UCSD-AML1 (cell line): ENCODE results near the gene EXT2.

Experiments
- DNase-seq: peaks from one replicate; lab custom pipeline; 2025; ENCODE audit not compliant: unreplicated experiment; lab: John Stamatoyannopoulos, UW

Gene EXT2

DNA sequence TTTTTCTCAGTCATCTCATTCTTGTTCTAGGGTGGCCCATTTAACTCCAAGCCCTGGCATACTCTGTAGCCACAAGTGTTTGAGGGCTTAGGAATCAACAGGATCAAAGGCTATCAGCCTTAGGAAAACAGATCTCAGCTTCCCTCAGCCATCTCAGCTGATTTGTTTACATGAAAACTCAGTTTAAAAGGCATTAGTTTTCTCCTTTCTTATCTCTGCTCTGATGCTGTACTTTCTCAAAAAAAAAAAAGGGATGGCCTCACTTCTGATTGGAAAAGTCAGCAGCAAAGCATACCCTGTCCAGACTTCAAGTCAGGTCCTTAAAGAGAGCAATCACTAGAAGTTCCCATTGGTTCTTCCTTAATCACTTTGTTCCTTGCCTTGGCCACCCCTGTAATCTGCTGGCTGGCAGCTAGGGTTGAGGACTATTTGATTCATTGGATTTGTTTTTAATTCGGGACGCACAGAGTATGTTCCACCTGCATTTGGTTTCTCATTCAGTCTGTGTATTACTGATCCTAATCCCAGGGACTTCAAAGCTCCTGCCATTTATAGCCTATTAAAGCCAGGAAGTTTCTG is 102.8 kb downstream of the EXT2 start:
- no peak for DNase-seq

DNA sequence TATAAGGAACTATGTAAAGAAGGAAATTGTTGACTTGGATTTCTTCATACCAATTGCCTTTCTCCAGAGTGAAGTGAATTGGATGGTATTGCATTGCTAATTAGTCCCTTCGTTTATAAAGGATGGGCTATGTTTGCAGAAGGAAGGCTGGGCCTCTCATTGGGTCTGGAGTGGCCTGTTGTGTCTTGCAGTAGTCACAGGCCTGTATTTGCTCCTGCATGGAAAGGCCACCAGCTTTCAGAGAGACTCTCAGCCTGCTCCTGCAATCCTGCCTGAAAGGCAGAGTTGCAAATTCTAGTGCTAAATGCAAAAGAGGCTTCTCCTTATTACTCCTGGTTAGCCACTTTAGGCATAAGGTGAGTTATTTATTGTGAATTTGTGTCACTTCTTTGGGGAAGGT is 103.8 kb downstream of the EXT2 start:
- DNase-seq: no peak

DNA sequence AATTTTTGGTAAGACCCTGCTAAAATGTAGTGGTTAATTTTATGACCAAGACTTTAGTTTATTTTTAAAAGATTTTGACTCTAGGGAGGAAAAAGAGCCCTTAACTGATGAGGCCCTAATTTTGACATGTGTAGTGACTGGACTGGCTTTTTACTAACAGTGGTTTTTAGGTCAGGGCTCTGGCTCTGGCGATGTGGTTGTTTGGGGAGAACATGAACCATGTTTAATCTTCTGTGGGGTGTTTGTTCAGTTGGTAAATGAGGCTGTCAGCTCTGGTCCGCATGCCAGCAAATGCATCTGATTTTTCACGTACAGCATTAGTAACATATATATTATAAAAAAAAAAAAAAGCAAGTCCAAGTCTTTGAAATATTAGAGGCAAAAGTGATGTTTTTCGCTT is 104.3 kb downstream of the EXT2 start:
- no peak for DNase-seq

DNA sequence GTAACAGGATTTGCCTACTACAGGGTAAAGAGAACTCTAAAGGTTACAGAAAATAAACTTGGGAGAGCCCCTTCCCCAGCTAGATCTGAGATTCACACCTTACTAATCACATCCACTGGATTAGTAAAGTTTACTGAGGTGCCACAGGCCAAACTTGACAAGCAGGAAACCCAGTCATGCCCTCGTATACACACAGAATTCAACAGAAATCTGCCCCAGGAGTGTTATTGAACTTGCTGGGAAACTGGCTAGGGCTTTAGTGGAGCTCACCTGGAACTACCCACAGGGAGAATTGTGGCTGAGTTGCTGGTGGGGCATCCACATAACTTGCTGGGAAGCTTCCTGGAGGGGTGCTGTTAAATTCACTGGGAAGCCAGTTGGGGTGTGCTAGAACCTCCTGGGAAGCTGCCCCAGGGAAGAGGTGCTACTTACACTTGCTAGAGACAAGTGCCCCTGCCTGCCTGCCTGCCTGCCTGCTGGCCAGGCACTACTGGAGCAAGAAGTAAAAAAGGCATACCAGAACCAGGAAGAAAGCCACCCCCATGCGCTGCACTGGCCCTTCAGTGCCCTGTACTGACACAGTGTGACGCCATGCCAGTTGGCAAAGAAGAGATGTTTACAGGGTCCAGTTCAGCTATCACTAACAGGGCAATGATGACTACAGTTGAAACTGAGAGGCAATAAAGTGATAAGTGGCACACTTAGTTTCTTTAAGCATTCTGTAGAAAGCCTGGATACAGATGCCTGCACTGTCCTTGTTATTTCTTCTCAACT is 108.0 kb downstream of the EXT2 start:
- DNase-seq: no peak

DNA sequence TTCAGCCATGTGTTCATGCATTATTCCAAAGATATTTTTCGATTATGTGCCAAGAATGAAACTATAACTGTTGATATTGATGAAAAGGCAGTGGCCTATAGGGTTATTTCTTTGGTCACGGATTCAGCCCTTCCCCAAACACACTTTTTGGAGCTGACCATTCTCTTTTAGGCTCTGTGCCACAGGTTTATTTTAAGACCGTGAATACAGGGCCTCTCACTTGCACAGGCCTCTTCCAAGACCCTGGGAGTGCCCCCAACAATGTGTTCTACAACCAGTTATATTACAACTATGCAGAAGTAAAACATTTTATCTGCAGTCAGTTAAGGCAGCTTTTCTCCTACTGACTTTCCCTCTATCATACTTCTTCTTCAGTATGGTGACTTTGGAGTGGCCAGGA is 109.9 kb downstream of the EXT2 start:
- DNase-seq: no peak

DNA sequence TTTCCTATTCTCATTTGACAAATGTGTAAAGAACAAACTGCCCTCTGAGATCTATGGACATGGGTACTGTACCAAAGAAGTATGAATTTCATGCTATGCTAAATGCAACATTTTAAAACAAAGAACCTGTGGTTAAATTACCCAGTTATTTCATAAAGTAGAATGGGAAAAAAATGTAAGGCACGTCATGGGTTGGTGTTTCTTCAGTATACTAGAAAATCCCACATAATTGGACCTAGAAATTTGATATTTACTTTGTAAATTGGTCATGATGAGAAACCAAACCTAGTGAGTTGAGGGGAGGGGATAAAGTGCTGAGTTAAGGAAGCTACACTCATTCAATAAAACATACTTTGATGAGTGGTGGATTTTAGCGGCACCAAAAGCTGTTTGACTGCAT is 110.4 kb downstream of the EXT2 start:
- no peak for DNase-seq

DNA sequence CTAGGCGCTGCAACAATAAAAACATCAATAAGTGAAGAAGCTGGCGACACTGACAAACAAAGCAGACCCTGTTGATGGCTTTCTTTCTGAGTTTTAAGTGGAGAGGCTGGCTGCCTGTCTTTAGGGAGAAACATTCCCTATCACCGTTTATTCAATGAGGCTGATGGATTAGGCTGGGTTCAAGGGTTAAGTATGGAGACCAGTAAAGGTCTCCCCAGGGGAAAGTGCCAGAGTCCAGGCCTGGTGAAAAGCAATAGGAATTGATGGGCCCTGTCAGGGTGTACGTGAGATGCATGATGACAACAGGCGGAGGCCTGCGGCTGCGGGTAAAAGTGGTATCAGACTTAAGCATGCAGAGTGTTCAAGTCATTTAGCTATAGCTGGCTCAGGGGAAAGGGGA is 111.8 kb downstream of the EXT2 start:
- DNase-seq: no peak

DNA sequence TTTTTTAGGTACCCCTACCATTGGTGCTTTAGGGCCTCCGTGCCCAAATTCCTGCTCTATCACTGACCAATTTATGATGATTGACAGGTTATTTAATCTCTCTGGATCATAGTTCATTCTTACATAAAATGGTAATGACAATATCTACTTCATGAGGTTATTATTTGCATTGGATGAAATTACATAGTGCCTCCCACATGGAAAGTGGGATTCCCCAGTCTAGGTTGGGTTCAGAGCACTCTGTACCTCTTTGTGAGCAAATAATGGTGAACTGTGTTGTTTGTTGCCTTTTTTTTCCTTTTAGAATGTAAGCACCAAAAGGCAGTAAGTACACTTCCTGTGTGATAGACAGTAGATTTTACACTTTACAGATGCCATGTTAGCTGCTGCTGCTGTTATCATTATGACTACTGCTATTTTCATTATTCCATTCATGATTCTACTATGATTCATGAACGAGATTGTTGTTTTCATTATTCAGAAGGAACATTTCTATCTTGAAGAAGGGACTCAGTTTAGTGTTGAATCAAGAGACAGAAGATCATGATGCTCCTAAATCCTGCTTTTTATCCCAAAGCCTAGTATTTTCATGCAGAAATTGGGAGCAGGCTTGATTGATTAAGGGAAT is 113.6 kb downstream of the EXT2 start:
- DNase-seq: no peak

DNA sequence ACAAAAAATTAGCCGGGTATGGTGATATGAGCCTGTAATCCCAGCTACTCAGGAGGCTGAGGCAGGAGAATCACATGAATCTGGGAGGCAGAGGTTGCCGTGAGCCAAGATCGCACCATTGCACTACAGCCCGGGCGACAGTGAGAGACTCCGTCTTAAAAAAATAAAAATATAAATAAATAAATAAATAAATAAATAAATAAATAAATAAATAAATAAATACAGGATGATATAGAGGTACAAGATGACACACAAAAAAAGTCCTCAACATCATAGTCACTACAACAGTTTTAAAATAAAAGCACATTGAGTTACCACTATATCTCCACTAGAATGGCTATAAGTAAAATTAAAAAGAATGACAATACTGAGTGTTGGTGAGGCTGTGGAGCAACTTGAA is 116.7 kb downstream of the EXT2 start:
- DNase-seq: no peak

DNA sequence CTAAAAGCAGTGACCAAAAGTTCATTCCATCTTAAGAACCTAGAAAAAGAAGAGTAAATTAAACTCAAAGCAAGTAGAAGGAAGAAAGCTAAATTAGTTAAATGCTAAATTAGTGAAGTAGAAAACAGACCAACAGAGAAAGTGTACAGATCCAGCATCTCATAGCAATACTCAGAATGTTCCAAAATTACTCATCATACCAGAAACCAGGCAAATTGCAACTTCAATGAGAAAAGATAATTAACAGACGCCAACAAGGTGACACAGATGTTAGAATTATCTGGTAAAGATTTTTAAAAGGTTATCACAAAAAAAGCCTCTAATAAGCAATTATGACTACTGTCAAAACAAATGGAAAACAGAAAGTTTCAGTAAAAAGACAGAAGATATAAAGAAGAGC is 117.7 kb downstream of the EXT2 start:
- DNase-seq: no peak

DNA sequence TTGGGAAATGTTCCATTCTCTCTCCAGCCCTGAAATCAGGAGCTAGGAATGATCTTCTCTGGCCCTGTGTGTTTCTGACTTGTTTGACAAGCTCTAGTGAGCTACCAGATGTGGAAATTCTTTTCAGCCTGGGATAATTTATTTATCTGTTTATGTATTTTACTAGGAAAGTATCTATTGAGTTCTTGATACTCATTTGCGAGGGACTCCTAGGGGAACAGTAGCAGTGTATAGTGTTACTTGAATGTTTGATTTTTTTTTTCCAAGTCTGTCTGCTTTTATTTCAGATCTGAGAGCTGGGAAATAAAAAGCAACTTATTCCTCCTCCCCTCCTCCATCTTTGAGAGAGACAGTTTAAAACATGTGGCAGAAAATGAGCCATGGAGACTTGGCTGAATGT is 122.0 kb downstream of the EXT2 start:
- no peak for DNase-seq

DNA sequence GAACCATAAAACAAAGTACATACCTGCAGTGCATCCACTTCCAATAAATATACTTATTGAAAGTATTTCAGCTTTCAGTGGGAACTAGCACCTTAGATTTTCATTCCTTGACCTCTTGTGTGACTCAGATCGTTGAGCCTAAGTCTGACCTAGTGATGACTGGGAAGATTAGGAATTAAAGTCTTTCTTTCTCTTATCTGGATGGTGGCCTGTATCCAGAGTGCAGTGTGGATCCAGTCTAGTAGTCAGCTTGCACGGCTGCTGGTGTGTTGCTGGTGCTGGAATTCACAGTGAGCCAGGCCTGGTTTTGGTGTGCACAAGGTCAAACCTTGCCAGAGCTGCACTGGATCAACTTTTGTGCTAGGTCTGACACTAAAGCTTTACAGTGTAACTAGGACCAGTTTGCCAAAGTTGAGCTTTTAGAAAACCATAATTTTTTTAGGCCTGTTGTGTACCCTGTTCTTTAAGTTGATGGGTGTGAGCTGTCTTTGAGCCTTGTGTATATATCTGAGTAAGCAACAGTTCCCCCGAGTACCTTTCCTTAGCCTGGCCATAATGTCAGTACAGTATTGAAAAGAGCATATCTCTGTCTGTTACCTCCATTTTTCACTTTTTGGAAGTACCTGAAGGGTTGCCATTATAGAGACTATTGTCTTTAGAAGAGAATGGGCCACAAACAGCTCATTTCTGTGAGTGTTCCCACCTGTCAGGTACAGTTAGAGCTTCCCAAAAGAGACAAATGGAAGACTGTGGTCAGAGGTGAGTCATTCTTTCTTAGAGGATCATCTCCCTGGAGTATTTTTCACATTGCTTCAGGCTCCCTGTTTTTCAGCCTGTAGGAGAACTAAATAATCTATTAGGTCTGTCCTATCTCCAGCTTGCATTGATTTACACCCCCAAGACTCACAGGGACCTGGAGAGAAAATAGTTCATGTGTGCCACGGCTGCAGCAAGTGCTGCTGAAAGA is 124.6 kb downstream of the EXT2 start:
- DNase-seq: no peak

DNA sequence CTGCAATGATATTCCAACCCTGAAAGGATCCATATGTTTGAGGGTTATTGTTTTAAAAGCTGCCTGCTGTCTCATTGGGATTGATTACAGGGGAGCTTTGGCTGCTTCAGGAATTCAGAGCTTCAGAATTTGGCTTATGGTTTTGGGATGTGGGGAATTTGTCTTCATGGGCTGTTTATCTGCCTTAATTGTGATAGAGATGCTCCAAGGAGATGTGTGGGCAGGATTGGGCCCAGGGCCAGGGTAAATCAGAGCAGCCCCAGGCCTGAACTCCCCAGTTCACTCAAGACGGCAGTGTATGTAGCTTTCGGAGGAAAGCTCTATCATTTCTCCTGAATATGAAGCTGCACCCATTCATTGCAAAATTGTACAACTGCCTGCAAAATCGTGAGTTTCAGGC is 126.0 kb downstream of the EXT2 start:
- DNase-seq: no peak

DNA sequence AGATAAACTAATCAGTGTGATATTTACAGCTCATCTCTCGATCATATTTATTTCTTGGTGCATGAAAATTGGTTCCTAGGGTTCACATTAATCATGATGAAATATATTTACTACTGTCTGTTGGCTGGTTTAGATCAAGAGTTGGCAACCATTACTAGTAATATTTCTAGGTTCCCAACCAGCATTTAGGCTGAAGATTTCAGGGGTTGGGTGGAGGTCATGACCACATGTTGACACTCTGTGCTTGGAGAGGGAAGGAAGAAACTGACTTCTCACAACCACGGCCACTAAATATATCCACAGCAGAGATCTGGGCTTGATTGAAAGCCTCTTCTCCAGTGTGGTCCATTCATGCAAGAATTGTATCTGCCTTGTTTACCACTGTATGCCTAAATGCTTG is 126.5 kb downstream of the EXT2 start:
- DNase-seq: no peak

DNA sequence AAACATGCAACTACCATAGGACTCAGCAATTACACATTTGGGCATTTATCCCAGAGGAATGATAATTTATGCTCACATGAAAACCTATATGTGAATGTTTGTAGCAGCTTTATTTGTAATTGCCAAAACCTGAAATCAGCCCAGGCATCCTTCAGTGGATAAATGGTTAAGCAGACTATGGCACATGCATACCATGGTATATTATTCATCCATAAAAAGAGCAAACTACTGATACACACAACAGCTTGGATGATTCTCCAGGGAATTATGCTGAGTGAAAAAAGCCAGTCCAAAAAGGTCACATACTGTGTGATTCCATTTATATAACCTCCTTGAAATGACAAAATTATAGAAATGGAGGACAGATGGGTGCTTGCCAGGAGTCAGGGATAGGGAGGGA is 127.8 kb downstream of the EXT2 start:
- DNase-seq: no peak

DNA sequence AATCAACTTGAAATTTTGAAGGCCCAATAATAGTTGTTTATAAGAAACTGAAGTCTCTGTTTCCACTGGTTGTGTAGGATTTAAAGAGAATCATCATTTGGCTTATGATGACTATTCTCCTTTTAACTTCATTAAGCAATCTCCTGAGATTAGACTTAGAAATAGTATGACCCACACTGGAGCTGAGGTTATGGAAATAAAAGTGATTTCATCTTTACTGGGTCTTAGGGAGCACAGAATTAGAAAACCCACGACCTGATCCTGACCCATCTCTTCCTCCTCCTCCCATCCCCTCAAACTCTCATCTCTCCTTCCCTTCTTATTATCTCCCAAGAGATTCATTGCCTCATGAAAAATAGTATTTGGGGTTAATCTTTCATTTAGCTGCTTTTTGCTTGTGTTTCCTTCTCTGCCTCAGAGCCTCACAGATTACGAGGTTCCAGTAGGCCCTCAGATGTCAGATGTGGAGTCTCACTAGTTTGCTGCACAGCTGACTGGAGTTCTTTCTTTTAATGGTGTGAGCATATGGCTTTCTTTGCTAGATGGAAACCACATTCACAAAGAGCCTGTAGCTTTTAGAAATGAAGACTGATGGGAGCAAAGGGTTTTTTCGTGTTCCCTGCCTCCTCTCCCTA is 129.5 kb downstream of the EXT2 start:
- no peak for DNase-seq

DNA sequence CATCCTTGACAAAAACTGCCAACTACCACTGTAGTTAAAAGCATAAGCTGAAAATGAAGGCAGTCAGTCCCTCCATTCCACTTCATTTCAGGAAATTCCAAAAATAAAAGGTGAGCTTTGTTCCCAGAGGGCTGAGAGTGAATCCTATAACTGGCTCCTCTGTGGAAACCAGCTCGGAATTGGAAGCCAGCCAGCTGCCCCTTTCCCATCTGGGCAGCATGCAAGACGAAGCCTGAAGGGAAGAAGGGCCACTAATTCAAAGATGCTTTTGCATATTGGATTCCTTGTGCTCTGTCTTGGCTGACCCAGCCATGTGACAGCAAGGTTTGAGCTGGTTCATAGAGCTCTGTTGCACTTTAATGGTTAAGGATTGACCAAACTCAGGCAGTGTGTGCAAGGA is 131.0 kb downstream of the EXT2 start:
- DNase-seq: no peak

DNA sequence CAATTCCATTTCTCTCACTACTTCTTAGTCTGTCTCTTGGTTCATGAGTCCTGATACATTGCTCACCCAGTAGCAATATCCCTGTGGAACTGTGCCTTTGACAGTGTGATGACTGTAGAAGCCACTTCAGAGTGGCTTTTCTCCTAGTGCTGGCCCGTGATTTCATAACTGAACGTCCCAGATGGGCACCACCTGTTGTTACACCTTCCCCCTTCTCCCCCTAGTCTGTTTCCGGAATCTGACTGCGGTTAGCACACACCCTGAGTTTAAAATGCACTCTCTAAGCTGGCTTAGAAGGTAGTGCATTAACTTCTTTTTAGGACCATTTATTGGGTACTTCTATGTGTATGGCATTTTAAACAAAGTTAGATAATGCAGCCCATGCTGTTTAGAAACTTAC is 131.5 kb downstream of the EXT2 start:
- DNase-seq: no peak

DNA sequence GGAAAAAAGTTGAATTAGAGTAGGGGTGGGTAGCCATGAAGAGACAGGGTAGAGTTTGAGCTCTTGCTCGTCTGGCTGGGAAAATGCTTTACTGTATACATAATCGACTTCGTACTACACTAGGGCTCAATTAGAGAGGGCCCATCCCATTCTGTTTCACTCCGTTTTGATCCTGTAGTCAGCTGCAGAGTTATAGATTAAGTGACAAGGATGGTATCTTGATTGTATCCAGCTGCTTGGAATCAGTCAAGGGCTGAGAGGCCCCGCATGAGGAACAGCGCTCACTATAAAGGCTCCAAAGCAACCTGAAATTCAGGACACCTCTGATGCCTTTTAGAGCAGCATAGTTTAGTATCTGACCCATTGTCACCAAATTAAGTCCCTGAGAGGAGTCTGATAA is 132.9 kb downstream of the EXT2 start:
- DNase-seq: no peak

DNA sequence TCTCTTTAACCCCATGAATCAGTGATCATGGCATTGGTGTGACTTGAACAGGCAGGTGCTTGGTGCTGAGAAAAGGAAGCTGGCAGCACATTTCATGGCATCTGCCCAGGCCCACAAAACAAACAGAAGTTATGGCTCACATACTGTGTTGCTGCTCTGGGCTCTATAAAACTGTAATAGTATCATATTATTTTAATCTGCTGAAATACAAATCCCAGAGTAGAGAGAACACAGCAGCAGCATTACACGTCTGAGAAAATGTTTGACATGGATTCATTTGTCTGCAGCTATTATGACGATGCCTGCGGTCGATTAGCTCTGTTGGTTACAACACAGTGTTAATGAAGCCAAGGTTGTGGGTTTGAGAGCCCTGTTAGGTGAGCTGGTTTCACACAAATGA is 133.6 kb downstream of the EXT2 start:
- no peak for DNase-seq

DNA sequence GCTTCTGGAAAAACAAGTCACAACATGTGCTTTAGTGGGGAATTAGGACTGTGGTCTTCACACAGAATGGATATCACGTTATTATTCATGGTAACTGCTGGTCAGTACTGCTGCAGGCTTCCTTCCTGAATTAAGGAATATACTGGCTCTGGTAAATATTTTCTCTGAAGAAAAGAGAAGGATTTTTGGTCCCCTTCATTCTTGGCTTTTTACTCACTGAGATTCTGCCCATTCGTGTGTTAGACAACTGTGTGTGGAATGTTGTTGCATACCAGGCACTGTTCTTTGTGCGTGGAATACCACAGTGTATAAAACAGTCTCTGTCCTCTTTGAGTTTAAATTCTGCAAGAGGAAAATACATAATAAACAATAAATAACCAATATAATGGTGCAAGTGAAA is 134.1 kb downstream of the EXT2 start:
- DNase-seq: no peak
